HFFc6 (cell line): ENCODE results near the gene IL10RB. TPM values are rescaled to one million over a fixed set of nuclear protein-coding genes. Genes with fewer than 3 reads are reported as not detected.

Experiments
- DNase-seq: peaks from one replicate; pipeline ENCODE4 v3.0.0-alpha.2; 2018
- H3K27ac Mint-ChIP-seq: 2 replicates; pipeline ENCODE4 v1.8.0; 2020; ENCODE audit warnings: mild to moderate bottlenecking, mixed read lengths
- H3K27me3 Mint-ChIP-seq: 2 replicates; pipeline ENCODE4 v1.8.0; 2021; ENCODE audit warnings: mild to moderate bottlenecking, moderate library complexity, mixed read lengths; ENCODE audit not compliant: insufficient read depth
- H3K36me3 Mint-ChIP-seq: 2 replicates; pipeline ENCODE4 v1.8.0; 2021; ENCODE audit warnings: low read depth, mixed read lengths
- H3K4me1 Mint-ChIP-seq: 2 replicates; pipeline ENCODE4 v1.8.0; 2020; ENCODE audit warnings: low read depth, mixed read lengths
- H3K4me3 Mint-ChIP-seq: 2 replicates; pipeline ENCODE4 v1.8.0; 2020; ENCODE audit warnings: mild to moderate bottlenecking, moderate library complexity, mixed read lengths
- H3K9me3 Mint-ChIP-seq: 2 replicates; pipeline ENCODE4 v1.8.0; 2020; ENCODE audit warnings: mild to moderate bottlenecking, mixed read lengths
- total RNA-seq, 6 experiments: library from RNA; stranded (reverse); fragmentation: NEBNext Ultra II Directional; extraction: Animal tissue kit (Norgen Biotek cat#: 25700); gene quantifications; 2 replicates in 1 of 6; 3 replicates in 5 of 6; pipeline ENCODE4 v1.2.3, GENCODE V29; 2021
- TF ChIP-seq, protein P1 (sequence below): fragments of 200-600 bp; sonication (generic); IDR thresholded peaks from 2 replicates; pipeline ENCODE4 v1.5.0; 2021; ENCODE audit warnings: antibody characterized with exemption, mild to moderate bottlenecking

IL10RB gene
- total RNA-seq, 6 experiments from 2014 or later, result 25.5 to 35.3 (median 29.5) TPM

DNA sequence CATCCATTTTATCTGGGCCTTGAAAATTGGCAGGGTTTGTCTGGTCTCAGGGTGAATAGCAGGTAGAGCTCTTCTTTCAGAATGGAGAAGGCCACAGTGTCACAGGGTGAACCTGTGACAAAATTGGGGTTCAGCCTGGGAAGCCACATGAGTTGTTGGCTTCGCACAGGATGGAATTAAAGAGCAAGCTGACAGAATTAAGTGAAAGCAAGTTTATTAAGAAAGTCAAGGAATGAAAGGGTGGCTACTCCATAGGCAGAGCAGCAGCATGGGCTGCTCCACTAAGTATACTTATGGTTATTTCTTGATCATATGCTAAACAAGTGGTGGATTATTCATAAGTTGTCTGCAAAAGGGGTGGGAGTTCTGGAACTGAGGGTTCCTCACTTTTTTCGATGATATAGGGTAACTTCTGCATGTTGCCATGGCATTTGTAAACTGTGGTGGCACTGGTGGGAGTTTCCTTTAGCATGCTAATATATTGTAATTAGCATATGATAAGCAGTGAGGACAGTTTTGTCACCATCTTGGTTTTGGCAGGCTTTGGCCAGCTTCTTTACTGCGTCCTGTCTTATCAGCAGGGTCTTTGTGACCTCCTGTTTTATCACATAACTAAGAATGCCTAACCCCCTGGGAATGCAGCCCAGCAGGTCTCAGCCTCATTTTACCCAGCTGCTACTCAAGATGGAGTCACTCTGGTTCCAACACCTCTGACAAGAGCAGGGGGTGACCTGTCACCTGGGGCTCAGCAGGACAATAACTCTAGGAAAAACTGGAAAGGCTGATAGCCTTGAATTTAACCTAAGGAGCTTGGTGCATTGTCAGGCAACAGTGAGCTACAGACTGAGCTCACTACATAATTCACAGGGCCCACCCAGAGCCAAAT is 31.3 kb upstream of the IL10RB start:
- Mint-ChIP-seq H3K4me1 (peaks cover 46% of the 10 kb centered on the region), H3K27ac (no peak overlapping the region), H3K4me3 (no peak overlapping the region), H3K27me3 (peaks cover 5% of the 10 kb centered on the region), H3K9me3 (no peaks in the 10 kb centered on the region), H3K36me3 (no peaks in the 10 kb centered on the region)
- DNase-seq, result no peak
- TF ChIP-seq, protein P1, sequence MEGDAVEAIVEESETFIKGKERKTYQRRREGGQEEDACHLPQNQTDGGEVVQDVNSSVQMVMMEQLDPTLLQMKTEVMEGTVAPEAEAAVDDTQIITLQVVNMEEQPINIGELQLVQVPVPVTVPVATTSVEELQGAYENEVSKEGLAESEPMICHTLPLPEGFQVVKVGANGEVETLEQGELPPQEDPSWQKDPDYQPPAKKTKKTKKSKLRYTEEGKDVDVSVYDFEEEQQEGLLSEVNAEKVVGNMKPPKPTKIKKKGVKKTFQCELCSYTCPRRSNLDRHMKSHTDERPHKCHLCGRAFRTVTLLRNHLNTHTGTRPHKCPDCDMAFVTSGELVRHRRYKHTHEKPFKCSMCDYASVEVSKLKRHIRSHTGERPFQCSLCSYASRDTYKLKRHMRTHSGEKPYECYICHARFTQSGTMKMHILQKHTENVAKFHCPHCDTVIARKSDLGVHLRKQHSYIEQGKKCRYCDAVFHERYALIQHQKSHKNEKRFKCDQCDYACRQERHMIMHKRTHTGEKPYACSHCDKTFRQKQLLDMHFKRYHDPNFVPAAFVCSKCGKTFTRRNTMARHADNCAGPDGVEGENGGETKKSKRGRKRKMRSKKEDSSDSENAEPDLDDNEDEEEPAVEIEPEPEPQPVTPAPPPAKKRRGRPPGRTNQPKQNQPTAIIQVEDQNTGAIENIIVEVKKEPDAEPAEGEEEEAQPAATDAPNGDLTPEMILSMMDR, result no peak

DNA sequence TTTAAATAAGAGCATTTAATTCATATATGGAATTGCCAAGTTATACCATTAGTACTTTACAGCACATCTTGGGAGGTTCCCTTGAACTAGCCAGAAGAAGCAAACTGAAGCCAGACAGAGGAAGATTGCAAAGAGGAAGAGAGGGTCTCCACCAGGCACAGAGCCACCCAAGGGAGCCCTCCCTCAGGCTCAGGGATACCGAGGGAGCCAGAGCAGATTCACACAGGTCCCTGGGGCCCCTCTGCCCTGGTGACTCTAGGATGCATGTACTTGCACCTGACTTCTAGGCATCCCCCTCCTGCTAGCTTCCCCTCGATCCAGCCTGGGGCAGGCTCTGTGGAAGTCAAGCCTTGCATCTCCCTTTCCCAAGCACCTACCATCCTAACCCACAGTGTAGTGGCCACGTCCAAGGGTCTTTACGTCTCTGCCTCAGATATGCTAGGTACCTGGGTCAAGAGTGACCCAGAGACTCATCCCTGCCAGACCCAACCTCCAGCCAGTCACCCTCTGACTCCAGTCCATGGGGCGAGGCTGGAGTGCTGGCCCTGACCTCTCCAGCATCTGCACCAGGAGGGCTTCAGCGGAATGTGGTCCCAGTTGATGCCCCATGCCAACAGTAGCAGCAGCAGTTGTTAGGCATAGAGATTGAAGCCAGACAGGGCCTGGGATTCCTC is 30.0 kb upstream of the IL10RB start:
- Mint-ChIP-seq H3K27ac (no peak overlapping the region), H3K27me3 (peaks cover 3% of the 10 kb centered on the region), H3K4me3 (no peak overlapping the region), H3K36me3 (no peaks in the 10 kb centered on the region), H3K9me3 (no peaks in the 10 kb centered on the region), H3K4me1 (peaks cover 46% of the 10 kb centered on the region)
- no peak for DNase-seq
- TF ChIP-seq, protein P1, result no peak

DNA sequence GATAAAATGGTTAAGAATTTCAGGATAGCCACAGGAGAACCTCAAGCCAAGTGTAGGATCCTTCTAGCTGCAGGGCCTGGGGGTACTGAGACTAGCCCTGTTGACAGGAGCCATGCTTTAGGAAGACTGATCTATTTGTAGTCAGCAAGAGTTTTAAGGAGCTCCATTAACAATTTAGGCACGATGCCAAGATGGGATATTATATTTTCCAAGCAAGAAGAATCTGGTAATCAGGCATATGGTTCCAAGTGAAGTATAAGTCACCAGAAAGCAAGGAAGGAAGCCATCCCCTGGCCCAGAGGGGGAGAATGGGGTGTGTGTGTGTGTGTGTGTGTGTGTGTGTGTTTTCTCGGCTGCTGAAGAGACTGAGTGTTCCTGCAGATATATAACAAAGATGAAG is 29.4 kb upstream of the IL10RB start:
- H3K36me3 Mint-ChIP-seq, result no peaks in the 10 kb centered on the region
- no peaks in the 10 kb centered on the region for H3K9me3 Mint-ChIP-seq
- peaks cover 3% of the 10 kb centered on the region for H3K27me3 Mint-ChIP-seq
- DNase-seq, result no peak
- H3K27ac Mint-ChIP-seq, result no peak overlapping the region
- H3K4me1 Mint-ChIP-seq, result peaks cover 40% of the 10 kb centered on the region
- TF ChIP-seq, protein P1, result no peak
- no peak overlapping the region for H3K4me3 Mint-ChIP-seq

DNA sequence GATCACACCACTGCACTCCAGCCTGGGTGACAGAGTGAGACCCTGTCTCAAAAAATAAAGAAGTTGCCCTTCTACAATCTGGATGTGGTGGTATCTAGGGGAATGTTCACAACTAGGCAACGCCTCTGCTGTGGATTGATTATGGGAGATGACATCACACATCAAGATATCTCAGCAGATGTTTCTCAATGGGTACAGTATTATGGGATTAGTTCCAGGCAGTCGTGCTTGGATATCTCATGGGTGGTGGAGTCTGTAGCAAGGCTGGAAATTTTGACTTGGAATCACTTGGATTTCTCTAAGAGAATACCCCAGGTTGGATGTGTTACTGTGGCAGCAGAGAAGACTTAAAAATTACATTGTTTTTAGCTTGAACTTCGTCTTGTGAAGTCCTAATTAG is 28.7 kb upstream of the IL10RB start:
- H3K36me3 Mint-ChIP-seq, result no peaks in the 10 kb centered on the region
- TF ChIP-seq, protein P1, result no peak
- no peaks in the 10 kb centered on the region for H3K9me3 Mint-ChIP-seq
- DNase-seq, result no peak
- H3K27me3 Mint-ChIP-seq, result peaks cover 3% of the 10 kb centered on the region
- no peak overlapping the region for H3K27ac Mint-ChIP-seq
- H3K4me1 Mint-ChIP-seq, result peaks cover 33% of the 10 kb centered on the region
- no peak overlapping the region for H3K4me3 Mint-ChIP-seq

DNA sequence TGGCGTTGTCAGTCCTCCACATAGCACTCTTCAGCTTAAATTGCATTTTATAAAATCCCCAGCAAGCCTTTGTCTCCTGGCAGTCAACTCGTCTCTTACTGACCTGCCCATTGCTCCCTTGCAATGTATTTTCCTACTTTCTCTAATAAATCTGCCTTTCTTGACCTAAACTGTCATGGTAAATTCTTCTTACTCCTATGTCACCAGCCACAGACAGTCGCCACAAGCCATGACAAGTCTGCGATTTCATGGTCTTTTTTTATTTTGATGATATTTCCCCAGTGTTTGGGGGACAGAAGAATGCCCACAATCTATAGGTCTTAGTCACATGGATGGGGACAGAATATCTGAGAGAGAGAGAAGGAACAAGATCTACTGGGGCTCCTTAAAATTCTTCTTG is 28.0 kb upstream of the IL10RB start:
- Mint-ChIP-seq H3K4me3 (no peak overlapping the region; the same call in 1 of the 2 replicates), H3K27me3 (peaks cover 3% of the 10 kb centered on the region), H3K36me3 (no peaks in the 10 kb centered on the region), H3K27ac (peak overlapping the region; percentile 34; the same call in 1 of the 2 replicates), H3K9me3 (no peaks in the 10 kb centered on the region), H3K4me1 (peaks cover 27% of the 10 kb centered on the region)
- DNase-seq, result no peak
- TF ChIP-seq, protein P1, result no peak
